Cerebellar nuclear complex (tissue), 1 donor: ENCODE measurements around the gene CLTRN.
"Not testable (repeated sequence)": the region's sequence is repeated elsewhere in the genome, so short reads cannot be mapped to it uniquely, and the experiment has no call there.

Source experiments
- DNase-seq, 2 experiments: peaks; one replicate each; lab custom pipeline; 2025; lab: John Stamatoyannopoulos, UW

The CLTRN gene

DNA sequence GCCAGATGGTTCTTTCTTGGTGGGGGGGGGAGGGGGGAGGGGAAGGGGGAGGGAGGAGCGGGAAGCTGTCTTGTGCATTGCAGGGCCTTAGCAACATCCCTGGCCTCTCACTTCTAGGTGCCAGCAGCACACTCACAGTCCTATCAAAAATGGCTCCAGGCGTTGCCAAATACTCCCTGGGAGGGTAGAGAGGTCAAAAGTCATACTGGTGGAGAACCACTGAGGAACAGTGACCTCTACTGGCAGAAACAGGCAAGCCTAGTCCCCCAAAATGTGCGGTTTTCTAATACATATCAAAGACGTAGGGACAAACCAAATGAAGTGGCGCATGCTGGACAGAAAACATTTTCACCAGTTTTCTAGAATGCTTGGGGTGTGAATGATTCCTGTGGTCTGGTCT is 17.1 kb downstream of the CLTRN start:
- DNase-seq = not testable (repeated sequence)

DNA sequence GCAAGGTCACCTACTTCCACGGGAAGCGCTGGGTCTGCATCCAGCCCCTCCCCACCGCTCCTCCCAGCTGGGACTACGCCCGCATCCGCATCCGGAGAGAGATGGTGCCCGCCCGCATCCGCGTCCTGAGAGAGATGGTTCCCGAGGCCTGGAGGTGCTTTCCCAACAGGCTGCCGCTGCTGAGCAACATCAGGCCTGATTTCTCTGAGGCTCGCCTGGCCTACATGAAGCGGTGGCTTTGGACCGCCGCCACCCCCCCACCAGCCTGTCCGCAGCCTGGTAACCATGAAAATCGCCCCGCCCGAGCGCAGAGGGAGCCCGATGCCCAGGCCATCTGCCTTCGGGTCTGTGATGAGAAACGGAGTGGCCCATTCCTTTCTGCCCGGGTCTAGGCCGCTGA is 18.1 kb downstream of the CLTRN start:
- DNase-seq = no peak

- DNase-seq = no peak
Measured at GRCh38 chrX:15646031-15646430, 18.6 kb downstream of the CLTRN start.

- DNase-seq = no peak
Measured at GRCh38 chrX:15645266-15645665, 19.3 kb downstream of the CLTRN start.

GRCh38 chrX:15644560-15644872 is 20.1 kb downstream of the CLTRN start:
- no peak for DNase-seq

GRCh38 chrX:15643786-15644559 is 20.6 kb downstream of the CLTRN start:
- DNase-seq = no peak

DNA sequence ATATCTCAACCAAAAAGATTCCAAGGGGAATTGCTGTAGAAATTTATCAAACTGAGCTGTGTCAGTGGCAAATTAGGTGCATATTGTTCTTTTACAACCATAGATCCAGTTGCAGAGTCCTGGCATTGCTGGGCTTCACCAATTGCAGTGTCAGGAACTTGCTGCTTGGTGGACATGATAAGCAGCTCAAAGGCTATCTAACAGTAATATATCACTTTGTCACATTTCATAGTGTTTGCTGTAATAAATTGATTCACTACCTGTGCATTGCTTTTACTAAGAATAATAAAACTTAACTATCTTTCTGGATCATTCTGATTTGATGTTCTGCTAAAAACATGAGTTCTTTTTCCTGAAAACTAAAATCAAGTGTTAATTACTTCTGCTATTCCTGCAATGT is 33.0 kb downstream of the CLTRN start:
- DNase-seq = no peak

GRCh38 chrX:15623054-15623453 is 41.6 kb downstream of the CLTRN start:
- DNase-seq = no peak

DNA sequence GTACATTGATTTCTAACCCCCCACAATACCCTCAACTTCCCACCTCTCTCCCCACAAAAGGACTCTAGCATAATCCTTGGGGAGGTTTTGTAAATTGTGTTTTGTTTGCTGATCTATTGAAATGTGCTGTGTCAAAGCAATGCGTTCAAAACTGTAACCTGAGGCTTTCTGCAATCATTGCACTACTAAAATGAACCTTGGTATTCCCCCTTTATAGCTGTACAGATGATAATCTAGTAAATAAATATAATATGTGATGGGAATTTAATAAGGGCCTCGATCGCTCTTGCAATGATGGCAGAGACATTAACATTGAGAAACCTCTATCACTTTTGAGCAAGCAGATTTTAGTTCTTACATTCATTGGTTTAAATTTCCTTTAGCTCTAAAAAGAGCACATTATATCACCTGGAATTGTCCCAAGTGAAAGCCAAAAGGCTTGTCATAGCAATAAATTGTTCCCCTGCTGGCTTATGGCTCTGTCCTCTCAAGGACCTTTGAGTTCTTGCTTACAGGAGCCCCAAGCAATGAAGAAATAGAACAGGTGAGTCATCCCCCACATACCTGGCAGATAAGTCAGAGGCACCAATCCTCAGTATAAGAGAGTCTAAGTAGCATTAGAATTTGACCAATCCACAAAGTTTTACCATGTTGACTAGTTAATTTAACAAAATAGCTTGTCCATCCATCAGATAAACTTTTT is 45.4 kb downstream of the CLTRN start:
- DNase-seq = no peak

- no peak for DNase-seq
Measured at GRCh38 chrX:15617111-15617510, 47.5 kb downstream of the CLTRN start.

- DNase-seq = no peak
Measured at GRCh38 chrX:15616531-15616930, 48.1 kb downstream of the CLTRN start.

DNA sequence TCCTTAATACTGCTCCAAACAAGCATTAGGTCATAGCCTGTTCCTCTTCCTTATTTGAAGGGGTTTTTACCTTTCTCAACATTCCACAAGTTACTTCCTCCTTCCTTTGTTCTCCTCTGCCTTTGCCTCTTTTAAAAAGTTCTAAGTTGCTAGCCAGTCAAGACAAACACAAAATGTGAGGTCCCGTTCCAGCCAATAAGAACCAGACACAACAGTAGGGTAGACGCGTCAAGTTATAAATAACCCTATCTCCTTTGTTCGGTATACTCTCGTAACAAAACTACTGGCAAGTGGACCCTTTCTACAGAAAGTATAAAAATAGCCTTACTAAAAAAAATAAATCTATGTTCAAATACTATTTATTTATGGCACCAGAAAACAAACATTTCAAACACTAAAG is 57.5 kb downstream of the CLTRN start:
- no peak for DNase-seq

DNA sequence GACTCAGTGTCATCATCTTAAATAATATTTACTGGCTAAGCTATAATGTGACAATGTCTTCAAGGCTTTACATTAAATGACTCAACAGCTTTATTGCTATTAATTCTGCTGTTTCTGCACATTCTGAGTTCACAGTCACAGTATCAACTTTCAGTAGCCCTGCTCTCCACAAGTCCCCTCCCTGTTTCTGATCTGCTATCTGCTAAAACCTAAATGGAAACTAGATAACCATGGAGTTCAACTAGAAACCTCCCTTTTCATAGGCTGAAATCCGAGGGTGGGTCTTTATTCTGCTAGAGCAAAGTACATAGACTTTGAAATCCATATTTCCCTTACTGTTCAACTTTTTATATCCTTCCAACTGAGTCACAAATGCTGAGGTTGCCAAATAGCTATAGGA is 58.5 kb downstream of the CLTRN start:
- no peak for DNase-seq

- no peak for DNase-seq
Measured at GRCh38 chrX:15605226-15605625, 59.4 kb downstream of the CLTRN start.

DNA sequence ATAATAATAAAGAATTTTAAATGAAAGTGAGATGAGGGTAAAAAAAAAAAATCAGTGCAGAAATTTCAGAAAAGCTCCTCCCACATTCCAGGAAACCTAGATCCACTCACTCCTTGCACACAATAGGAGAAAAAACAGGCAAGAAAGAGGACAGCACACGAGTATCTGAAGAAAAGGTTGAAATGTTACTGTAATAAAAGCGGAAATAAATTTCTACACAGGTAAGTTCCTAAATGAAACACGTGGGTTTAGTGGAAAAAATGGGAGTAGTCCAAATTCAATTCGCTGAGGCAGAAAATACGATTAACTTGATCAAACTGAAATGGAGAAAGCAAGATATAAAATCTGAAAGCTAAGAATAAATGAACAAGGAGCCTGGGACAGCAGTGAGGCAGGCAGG is 61.8 kb downstream of the CLTRN start:
- DNase-seq = no peak

DNA sequence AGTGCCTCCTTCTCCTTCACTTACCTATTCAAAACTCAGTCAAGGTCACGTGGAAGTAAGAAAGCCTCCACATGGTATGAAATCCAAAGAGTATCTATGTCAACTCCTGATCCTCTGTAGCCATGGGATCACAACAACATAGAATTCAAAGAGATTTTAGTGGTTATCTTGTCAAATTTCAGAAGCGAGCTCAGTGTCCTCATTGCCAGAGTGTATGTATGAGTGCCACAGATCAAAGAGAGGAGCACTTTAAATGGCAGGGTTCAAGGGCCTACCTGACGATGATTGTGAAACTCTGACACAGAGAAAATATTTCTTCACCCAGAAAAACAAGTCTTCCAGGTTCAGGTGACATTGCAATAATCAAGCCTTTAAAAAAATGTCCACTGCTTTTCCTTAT is 62.7 kb downstream of the CLTRN start:
- no peak for DNase-seq

DNA sequence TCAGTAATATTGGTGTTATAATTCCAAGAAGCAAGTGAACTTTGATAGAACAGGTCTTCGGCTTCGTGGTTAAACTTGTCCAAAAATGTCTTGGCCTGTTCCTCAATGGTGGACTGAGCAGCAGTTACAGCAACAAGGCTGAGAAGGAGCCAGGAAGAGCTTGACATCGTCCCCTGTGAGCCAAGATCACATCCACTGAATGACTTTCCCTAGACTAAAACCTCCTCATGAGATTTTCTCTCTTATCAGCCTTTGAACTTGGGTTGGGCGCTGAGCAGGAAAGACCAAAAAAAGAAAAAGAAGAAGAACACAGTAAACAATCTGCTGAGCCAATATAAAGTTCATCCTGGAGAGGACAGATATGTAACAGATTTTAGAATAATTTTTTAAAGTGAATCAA is 63.9 kb downstream of the CLTRN start, which contains the start of gene ACE2:
Gene ACE2, minus strand, starts transcription at position 216 of the 400 bp plus-strand sequence. Its CDS starts 49 bp downstream, at position 167.
- DNase-seq = no peak

DNA sequence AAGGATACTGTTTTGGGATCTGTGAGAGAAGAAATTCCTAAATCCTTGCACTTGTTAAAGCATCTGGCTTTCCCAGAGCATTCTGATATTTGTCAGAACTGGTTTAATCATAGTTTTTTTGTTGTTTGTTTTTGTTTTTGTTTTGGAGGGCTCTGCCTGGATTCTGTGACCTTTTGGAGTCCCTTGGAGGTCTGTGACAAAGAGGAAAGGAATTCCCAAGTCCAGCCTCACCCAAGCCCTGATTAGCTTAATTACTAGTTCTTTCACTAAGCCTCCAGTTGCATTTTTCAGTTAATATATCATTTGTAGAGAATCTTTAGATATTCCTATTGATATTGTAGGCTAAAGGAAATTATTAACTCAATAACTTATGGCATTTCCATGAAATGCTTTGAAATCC is 64.6 kb downstream of the CLTRN start:
- DNase-seq = no peak

- DNase-seq = no peak
Measured at GRCh38 chrX:15599461-15599860, 65.1 kb downstream of the CLTRN start.

GRCh38 chrX:15598026-15598425 is 66.6 kb downstream of the CLTRN start:
- DNase-seq = no peak

DNA sequence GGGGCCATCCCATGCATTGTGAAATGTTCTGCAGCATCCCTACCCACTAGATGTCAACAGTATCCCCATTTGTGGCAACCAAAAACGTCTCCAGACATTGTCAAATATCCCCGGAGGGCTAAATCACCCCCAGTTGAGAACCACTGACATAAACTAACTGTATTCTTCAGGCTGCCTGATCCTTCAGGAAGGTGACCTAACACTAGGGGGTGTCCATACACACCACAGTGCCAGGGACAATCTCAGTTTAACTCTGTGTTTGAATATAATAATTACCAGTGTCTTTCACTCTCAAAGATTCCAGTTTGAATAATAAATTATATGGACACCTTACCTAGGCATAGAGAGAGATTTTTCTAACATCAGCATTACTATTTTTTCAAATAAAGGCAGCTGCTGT is 70.2 kb downstream of the CLTRN start:
- no peak for DNase-seq

- no peak for DNase-seq
Measured at GRCh38 chrX:15579778-15580747, 84.5 kb downstream of the CLTRN start.
